Mononuclear cell (primary cell): ENCODE data around the gene NRP2. TPM values are rescaled to one million over a fixed set of nuclear protein-coding genes. Genes with fewer than 3 reads are reported as not detected.
A peak's percentile ranks its signal among the peaks of the same experiment; 100 is the strongest.

ENCODE experiments used
- H3K27me3 ChIP-seq: 2 replicates; pipeline ENCODE4 v1.6.0; 2011; ENCODE audit warnings: low read length, control low read depth; ENCODE audit not compliant: insufficient read depth
- H3K4me1 ChIP-seq: 2 replicates; pipeline ENCODE4 v1.5.1; 2011; ENCODE audit warnings: mild to moderate bottlenecking, low read length, control low read depth; ENCODE audit not compliant: insufficient read depth
- H3K4me3 ChIP-seq: 2 replicates; pipeline ENCODE4 v1.5.1; 2011; ENCODE audit warnings: mild to moderate bottlenecking, low read length, moderate library complexity
- H3K9me3 ChIP-seq: 2 replicates; pipeline ENCODE4 v1.5.1; 2011; ENCODE audit warnings: low read depth, mild to moderate bottlenecking, control low read depth, low read length
- total RNA-seq: library from RNA; depleted of rRNA; stranded (reverse); fragments of >200 nt; gene quantifications from one replicate; pipeline ENCODE4 v1.2.3, GENCODE V29; 2012

NRP2 gene
- 7.5 TPM for total RNA-seq

- Histone ChIP-seq H3K4me1 (peaks cover 38% of the 10 kb centered on the region), H3K9me3 (no peaks in the 10 kb centered on the region), H3K27me3 (peaks cover 73% of the 10 kb centered on the region), H3K4me3 (peak within 1 kb of the TSS; percentile 36)
Measured at GRCh38 chr2:205682239-205682970, at the start of gene NRP2. Gene NRP2, plus strand, starts transcription at chr2:205682501. Its CDS starts 790 bp downstream, at chr2:205683291.

GRCh38 chr2:205633994-205634393, 48.3 kb upstream of the NRP2 start:
- no peaks in the 10 kb centered on the region for H3K4me1 ChIP-seq
- no peak overlapping the region for H3K4me3 ChIP-seq
- H3K27me3 ChIP-seq: peaks cover 2% of the 10 kb centered on the region
- H3K9me3 ChIP-seq: no peaks in the 10 kb centered on the region

- Histone ChIP-seq H3K9me3 (no peaks in the 10 kb centered on the region), H3K27me3 (peaks cover 4% of the 10 kb centered on the region), H3K4me1 (no peaks in the 10 kb centered on the region), H3K4me3 (no peak overlapping the region)
Measured at GRCh38 chr2:205636549-205637319, 45.6 kb upstream of the NRP2 start.

GRCh38 chr2:205637320-205637602, 45.0 kb upstream of the NRP2 start:
- no peak overlapping the region for H3K4me3 ChIP-seq

GRCh38 chr2:205637779-205638503, 44.4 kb upstream of the NRP2 start:
- H3K27me3 ChIP-seq: peaks cover 7% of the 10 kb centered on the region
- H3K4me3 ChIP-seq: no peak overlapping the region
- no peaks in the 10 kb centered on the region for H3K4me1 ChIP-seq
- no peaks in the 10 kb centered on the region for H3K9me3 ChIP-seq

More at GRCh38 chr2:205637320-205637602, 45.0 kb upstream of the NRP2 start:
- peaks cover 4% of the 10 kb centered on the region for H3K27me3 ChIP-seq
- H3K9me3 ChIP-seq: no peaks in the 10 kb centered on the region
- H3K4me1 ChIP-seq: no peaks in the 10 kb centered on the region

GRCh38 chr2:205640716-205641115, 41.6 kb upstream of the NRP2 start:
- H3K27me3 ChIP-seq: peaks cover 7% of the 10 kb centered on the region
- H3K4me3 ChIP-seq: no peak overlapping the region
- H3K4me1 ChIP-seq: no peaks in the 10 kb centered on the region
- no peaks in the 10 kb centered on the region for H3K9me3 ChIP-seq

GRCh38 chr2:205642599-205643356, 39.5 kb upstream of the NRP2 start:
- no peaks in the 10 kb centered on the region for H3K4me1 ChIP-seq
- H3K4me3 ChIP-seq: no peak overlapping the region
- no peaks in the 10 kb centered on the region for H3K9me3 ChIP-seq
- H3K27me3 ChIP-seq: peaks cover 7% of the 10 kb centered on the region

GRCh38 chr2:205643391-205643885, 38.9 kb upstream of the NRP2 start:
- Histone ChIP-seq H3K4me3 (no peak overlapping the region), H3K4me1 (no peaks in the 10 kb centered on the region), H3K27me3 (peaks cover 7% of the 10 kb centered on the region), H3K9me3 (no peaks in the 10 kb centered on the region)

GRCh38 chr2:205644018-205644417, 38.3 kb upstream of the NRP2 start:
- no peaks in the 10 kb centered on the region for H3K4me1 ChIP-seq
- peaks cover 4% of the 10 kb centered on the region for H3K27me3 ChIP-seq
- H3K9me3 ChIP-seq: no peaks in the 10 kb centered on the region
- H3K4me3 ChIP-seq: no peak overlapping the region

GRCh38 chr2:205646680-205647079, 35.6 kb upstream of the NRP2 start:
- Histone ChIP-seq H3K4me1 (no peaks in the 10 kb centered on the region), H3K27me3 (peaks cover 3% of the 10 kb centered on the region), H3K4me3 (no peak overlapping the region), H3K9me3 (no peaks in the 10 kb centered on the region)

GRCh38 chr2:205650450-205650849, 31.9 kb upstream of the NRP2 start:
- Histone ChIP-seq H3K9me3 (no peaks in the 10 kb centered on the region), H3K4me1 (no peaks in the 10 kb centered on the region), H3K4me3 (no peak overlapping the region), H3K27me3 (no peaks in the 10 kb centered on the region)

GRCh38 chr2:205650931-205651330, 31.4 kb upstream of the NRP2 start:
- Histone ChIP-seq H3K27me3 (no peaks in the 10 kb centered on the region), H3K4me1 (no peaks in the 10 kb centered on the region), H3K4me3 (no peak overlapping the region), H3K9me3 (no peaks in the 10 kb centered on the region)

GRCh38 chr2:205651719-205652118, 30.6 kb upstream of the NRP2 start:
- H3K27me3 ChIP-seq: no peaks in the 10 kb centered on the region
- no peaks in the 10 kb centered on the region for H3K4me1 ChIP-seq
- no peak overlapping the region for H3K4me3 ChIP-seq
- no peaks in the 10 kb centered on the region for H3K9me3 ChIP-seq

GRCh38 chr2:205654878-205655605, 27.3 kb upstream of the NRP2 start:
- H3K9me3 ChIP-seq: no peaks in the 10 kb centered on the region
- H3K27me3 ChIP-seq: no peaks in the 10 kb centered on the region
- no peaks in the 10 kb centered on the region for H3K4me1 ChIP-seq
- no peak overlapping the region for H3K4me3 ChIP-seq
